LNCaP clone FGC (cell line): ENCODE data around the gene ATRAID.

Experiments used
- DNase-seq: peaks from one replicate; pipeline ENCODE4 v3.0.0-alpha.2; 2011; ENCODE audit warnings: low read depth
- H3K4me3 ChIP-seq: 2 replicates; pipeline ENCODE4 v1.5.1; 2011; ENCODE audit warnings: mild to moderate bottlenecking, low read depth, low read length, control low read depth
- TF ChIP-seq, protein P1 (sequence below): IDR thresholded peaks from 2 replicates; pipeline ENCODE4 v1.5.1; 2012; ENCODE audit warnings: mild to moderate bottlenecking; ENCODE audit not compliant: control insufficient read depth, insufficient read depth; ENCODE audit errors: extremely low read depth

Gene ATRAID

DNA sequence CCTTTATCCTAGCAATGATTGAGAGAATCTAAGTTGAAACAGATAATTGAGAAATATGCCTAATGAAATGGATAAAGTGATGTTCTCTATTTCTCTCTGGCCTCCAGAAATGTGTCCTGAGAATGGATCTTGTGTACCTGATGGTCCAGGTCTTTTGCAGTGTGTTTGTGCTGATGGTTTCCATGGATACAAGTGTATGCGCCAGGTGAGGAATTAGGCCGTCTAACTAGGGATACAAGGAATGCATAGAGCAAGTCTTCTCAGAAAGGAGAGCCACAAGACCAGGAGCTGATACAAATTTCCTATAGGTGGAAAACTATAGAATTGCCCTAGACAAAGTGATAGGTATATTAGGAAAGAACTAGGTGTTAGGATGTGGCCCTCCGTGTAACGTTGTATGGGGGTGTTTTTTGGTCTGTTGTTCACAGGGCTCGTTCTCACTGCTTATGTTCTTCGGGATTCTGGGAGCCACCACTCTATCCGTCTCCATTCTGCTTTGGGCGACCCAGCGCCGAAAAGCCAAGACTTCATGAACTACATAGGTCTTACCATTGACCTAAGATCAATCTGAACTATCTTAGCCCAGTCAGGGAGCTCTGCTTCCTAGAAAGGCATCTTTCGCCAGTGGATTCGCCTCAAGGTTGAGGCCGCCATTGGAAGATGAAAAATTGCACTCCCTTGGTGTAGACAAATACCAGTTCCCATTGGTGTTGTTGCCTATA is 4.7 kb downstream of the ATRAID start:
- peak overlapping the region; percentile 60 for H3K4me3 ChIP-seq
- TF ChIP-seq, protein P1, sequence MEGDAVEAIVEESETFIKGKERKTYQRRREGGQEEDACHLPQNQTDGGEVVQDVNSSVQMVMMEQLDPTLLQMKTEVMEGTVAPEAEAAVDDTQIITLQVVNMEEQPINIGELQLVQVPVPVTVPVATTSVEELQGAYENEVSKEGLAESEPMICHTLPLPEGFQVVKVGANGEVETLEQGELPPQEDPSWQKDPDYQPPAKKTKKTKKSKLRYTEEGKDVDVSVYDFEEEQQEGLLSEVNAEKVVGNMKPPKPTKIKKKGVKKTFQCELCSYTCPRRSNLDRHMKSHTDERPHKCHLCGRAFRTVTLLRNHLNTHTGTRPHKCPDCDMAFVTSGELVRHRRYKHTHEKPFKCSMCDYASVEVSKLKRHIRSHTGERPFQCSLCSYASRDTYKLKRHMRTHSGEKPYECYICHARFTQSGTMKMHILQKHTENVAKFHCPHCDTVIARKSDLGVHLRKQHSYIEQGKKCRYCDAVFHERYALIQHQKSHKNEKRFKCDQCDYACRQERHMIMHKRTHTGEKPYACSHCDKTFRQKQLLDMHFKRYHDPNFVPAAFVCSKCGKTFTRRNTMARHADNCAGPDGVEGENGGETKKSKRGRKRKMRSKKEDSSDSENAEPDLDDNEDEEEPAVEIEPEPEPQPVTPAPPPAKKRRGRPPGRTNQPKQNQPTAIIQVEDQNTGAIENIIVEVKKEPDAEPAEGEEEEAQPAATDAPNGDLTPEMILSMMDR = no peak
- no peak for DNase-seq

DNA sequence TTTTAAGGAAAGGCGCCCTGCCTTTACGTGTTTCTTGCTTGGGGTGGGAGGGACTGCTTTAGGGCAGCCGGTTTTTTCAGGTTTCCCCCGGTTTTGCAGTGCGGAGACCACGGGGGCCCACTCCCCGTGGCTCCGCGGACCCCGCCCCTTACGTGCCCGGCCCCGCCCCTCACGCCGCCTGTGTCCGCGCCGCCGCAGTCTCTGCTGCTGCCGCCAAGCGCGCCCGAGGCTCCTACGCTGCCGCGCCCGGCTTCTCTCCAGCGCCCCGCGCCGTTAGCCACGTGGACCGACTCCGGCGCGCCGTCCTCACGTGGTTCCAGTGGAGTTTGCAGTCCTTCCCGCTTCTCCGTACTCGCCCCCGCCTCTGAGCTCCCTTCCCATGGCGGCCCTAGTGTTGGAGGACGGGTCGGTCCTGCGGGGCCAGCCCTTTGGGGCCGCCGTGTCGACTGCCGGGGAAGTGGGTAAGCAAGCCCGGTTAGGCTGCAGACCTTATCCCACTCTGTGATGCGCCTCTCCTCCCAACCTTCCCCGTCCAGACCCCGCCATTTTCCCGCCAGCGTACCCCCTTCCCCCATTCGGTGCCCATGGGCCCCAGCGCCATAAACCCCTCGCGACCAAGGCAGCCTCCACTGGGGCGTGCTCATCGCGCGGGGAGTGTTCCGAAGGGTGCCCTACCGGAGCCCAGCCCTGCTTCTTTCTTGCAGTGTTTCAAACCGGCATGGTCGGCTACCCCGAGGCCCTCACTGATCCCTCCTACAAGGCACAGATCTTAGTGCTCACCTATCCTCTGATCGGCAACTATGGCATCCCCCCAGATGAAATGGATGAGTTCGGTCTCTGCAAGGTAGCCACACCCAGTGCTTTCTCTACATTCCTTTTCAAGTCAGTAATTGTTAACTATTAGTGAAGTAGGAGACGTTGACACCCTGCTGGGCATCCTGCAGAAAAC is 5.6 kb downstream of the ATRAID start, which contains the start of gene CAD:
Gene CAD (plus strand): TSS at position 197 of the 949 bp plus-strand sequence. CDS start 183 bp downstream, at position 380.
- H3K4me3 ChIP-seq = peak within 1 kb of the TSS; percentile 60
- peak; percentile 46 for DNase-seq
- TF ChIP-seq, protein P1 = peak; percentile 28

DNA sequence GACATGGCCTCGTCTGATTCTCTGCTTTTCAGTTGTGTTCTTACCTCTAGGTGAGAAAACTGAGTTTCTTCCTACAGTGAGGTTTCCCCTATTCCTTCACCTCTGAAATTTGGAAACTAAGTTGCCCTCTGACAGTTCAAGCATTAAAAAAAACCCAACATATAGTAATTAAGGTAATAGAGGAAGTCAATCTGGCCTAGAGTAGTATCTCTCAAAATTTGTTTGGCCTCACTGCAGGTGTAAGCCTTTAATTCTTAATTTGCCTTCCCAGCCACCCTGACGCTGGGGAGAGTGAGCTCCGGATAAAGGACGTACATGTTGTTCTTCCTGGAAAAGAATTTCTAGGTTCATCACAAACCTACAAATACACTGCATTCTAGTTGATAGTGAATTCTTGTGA is 6.8 kb downstream of the ATRAID start:
- TF ChIP-seq, protein P1 = no peak
- H3K4me3 ChIP-seq = no peak overlapping the region

DNA sequence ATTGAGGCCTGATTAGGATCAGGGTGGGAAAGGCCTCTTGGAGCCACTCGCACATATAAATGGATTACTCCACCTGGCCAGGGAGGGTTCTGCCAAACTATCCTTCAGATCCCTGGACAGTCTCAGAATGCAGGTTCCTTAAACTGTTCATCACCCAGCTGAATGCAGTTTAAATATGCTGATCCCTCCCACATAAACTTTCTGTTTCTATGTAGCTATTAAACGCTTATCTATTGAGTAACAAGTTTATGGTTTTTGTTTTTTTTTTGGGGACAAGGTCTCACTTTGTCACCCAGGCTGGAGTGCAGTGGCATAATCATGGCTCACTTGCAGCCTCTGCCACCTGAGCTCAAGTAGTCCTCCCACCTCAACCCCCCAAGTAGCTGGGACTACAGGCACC is 7.2 kb downstream of the ATRAID start:
- DNase-seq = no peak
- H3K4me3 ChIP-seq = no peak overlapping the region

More for the DNA sequence above, 6.8 kb downstream of the ATRAID start:
- no peak for DNase-seq

DNA sequence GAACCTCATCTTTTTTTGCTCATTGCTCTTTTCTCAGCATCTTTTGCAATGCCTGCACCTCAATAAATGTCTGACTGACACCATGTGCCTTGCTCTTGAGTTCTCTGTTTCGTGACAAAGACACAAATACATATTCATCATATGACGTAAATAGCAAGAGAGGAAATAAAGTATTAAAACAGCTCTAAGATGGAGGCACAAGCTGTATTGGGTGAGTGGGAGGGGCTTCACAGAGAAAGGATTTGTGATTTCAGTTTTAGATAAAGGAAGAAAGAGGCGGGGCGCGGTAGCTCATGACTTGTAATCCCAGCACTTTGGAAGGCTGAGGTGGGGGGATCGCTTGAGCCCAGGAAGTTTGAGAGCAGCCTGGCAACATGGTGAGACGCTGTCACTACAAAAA is 8.2 kb downstream of the ATRAID start:
- no peak for DNase-seq
- H3K4me3 ChIP-seq = no peak overlapping the region
- TF ChIP-seq, protein P1 = no peak

More for the DNA sequence above, 7.2 kb downstream of the ATRAID start:
- TF ChIP-seq, protein P1 = no peak

DNA sequence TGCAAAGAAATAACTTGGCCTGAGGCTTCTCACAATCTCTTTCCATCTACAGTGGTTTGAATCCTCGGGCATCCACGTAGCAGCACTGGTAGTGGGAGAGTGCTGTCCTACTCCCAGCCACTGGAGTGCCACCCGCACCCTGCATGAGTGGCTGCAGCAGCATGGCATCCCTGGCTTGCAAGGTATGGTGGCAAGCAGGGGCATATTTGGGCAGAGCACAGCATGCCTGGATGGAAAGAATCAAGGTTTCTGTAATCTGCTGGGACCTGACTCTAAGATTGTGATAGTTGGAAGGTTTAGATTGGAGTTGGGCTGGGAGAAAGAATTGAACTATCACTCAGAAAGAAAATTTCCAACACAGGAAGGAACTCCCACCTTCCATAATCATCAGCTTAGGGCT is 9.3 kb downstream of the ATRAID start:
- TF ChIP-seq, protein P1 = no peak
- H3K4me3 ChIP-seq = no peak overlapping the region
- DNase-seq = no peak
